DND-41 (cell line): ENCODE results near the gene CSRNP3.

Source experiments
- CTCF ChIP-seq: IDR thresholded peaks from 2 replicates; pipeline ENCODE4 v1.5.1; 2012; ENCODE audit warnings: borderline replicate concordance, low read length, moderate library complexity, mild to moderate bottlenecking; ENCODE audit not compliant: poor library complexity, severe bottlenecking; ENCODE audit errors: extremely low read depth
- EZH2 ChIP-seq: IDR thresholded peaks from 3 replicates; pipeline ENCODE4 v1.6.1; 2012; ENCODE audit warnings: borderline replicate concordance, low read depth, mild to moderate bottlenecking, moderate library complexity, low read length, inconsistent platforms; ENCODE audit not compliant: severe bottlenecking

GRCh38 chr2:165469417-165469816 is at the start of gene CSRNP3:
- no peak for TF ChIP-seq CTCF
- no peak for TF ChIP-seq EZH2
